ENCODE data around the gene FRMD4A. TPM values are rescaled to one million over a fixed set of nuclear protein-coding genes. Genes with fewer than 3 reads are reported as not detected.
"Not testable (repeated sequence)": the region's sequence is repeated elsewhere in the genome, so short reads cannot be mapped to it uniquely, and the experiment has no call there.

Gene FRMD4A
- total RNA-seq, 2 experiments from 2014 or later: 0.88 to 1.4 TPM

- Mint-ChIP-seq H3K4me1 (no peaks in the 10 kb centered on the region), H3K36me3 (no peaks in the 10 kb centered on the region), H3K9me3 (no peaks in the 10 kb centered on the region), H3K27ac (no peak overlapping the region), H3K27me3 (peaks cover 16% of the 10 kb centered on the region), H3K4me3 (no peak overlapping the region)
- ATAC-seq (ENCODE audit: low read depth): no peak
- DNase-seq: no peak
- POLR2A ChIA-PET: no interaction called here
Observed at GRCh38 chr10:14146501-14146900, 184.2 kb downstream of the FRMD4A start.

DNA sequence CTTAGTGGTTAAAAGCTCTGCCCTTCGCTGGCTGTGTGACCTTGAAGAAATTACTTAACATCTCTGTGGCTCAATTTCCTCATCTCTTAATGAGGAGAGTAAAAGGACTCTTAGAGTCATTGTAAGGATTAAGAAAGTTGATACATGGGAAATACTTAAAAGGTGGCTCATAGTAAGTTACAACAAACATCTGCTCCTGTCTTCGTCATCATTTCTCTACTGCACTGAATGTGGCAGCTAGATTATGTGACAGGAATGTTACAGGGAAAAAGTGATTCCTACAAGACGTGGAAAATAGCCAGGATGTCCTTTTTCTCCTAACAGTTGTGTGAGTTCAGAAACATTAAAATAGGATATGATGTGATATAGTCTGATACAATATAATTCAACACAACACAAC, 184.7 kb downstream of the FRMD4A start:
- H3K4me3 Mint-ChIP-seq: no peak overlapping the region
- H3K4me1 Mint-ChIP-seq: no peaks in the 10 kb centered on the region
- H3K36me3 Mint-ChIP-seq: no peaks in the 10 kb centered on the region
- ATAC-seq (ENCODE audit: low read depth) (no peak), DNase-seq (no peak)
- POLR2A ChIA-PET: no interaction called here
- peaks cover 16% of the 10 kb centered on the region for H3K27me3 Mint-ChIP-seq
- no peaks in the 10 kb centered on the region for H3K9me3 Mint-ChIP-seq
- no peak overlapping the region for H3K27ac Mint-ChIP-seq

DNA sequence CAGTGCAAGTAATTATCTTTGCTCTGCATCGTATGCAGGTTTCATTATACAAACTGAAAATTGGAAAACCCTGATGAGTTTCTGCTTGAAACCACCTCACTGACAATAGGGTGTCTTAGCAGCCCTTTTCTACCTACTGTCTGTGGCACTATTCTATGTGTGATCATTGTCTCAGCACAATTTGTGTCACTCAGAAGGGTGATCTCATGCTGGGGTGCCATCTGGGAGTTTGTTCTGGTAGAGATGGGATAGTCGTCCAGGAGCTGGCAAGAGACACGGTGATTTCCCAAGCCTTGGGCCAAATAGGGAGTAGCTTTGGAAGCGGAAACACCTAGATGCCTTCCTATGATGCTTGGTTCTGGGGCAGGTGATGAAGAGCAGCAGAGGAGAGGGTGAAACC, 186.3 kb downstream of the FRMD4A start:
- POLR2A ChIA-PET: no interaction called here
- no peaks in the 10 kb centered on the region for H3K4me1 Mint-ChIP-seq
- no peaks in the 10 kb centered on the region for H3K36me3 Mint-ChIP-seq
- no peak overlapping the region for H3K27ac Mint-ChIP-seq
- H3K4me3 Mint-ChIP-seq: no peak overlapping the region
- DNase-seq (no peak), ATAC-seq (ENCODE audit: low read depth) (no peak)
- H3K27me3 Mint-ChIP-seq: peaks cover 15% of the 10 kb centered on the region
- H3K9me3 Mint-ChIP-seq: no peaks in the 10 kb centered on the region

- H3K4me3 Mint-ChIP-seq: no peak overlapping the region
Observed at GRCh38 chr10:14142606-14143250, 188.0 kb downstream of the FRMD4A start.

GRCh38 chr10:14141283-14141682, 189.4 kb downstream of the FRMD4A start:
- POLR2A ChIA-PET: no interaction called here
- Mint-ChIP-seq H3K4me1 (no peaks in the 10 kb centered on the region), H3K36me3 (no peaks in the 10 kb centered on the region), H3K27ac (no peak overlapping the region), H3K27me3 (peaks cover 15% of the 10 kb centered on the region), H3K9me3 (no peaks in the 10 kb centered on the region), H3K4me3 (no peak overlapping the region)
- no peak for DNase-seq
- ATAC-seq (ENCODE audit: low read depth): no peak

More at GRCh38 chr10:14142606-14143250, 188.0 kb downstream of the FRMD4A start:
- no peak for DNase-seq
- peaks cover 15% of the 10 kb centered on the region for H3K27me3 Mint-ChIP-seq
- H3K9me3 Mint-ChIP-seq: no peaks in the 10 kb centered on the region
- ATAC-seq (ENCODE audit: low read depth): no peak
- no peaks in the 10 kb centered on the region for H3K36me3 Mint-ChIP-seq
- no peak overlapping the region for H3K27ac Mint-ChIP-seq
- POLR2A ChIA-PET: no interaction called here
- no peaks in the 10 kb centered on the region for H3K4me1 Mint-ChIP-seq

GRCh38 chr10:14137391-14137790, 193.3 kb downstream of the FRMD4A start:
- H3K36me3 Mint-ChIP-seq: no peaks in the 10 kb centered on the region
- ATAC-seq (ENCODE audit: low read depth) (no peak), DNase-seq (no peak)
- peaks cover 2% of the 10 kb centered on the region for H3K27me3 Mint-ChIP-seq
- H3K4me3 Mint-ChIP-seq: no peak overlapping the region
- H3K27ac Mint-ChIP-seq: no peak overlapping the region
- no peaks in the 10 kb centered on the region for H3K4me1 Mint-ChIP-seq
- no peaks in the 10 kb centered on the region for H3K9me3 Mint-ChIP-seq
- POLR2A ChIA-PET: no interaction called here

- H3K4me3 Mint-ChIP-seq; H3K27me3 Mint-ChIP-seq; H3K9me3 Mint-ChIP-seq; ATAC-seq (ENCODE audit: low read depth); POLR2A ChIA-PET; H3K36me3 Mint-ChIP-seq; H3K4me1 Mint-ChIP-seq; H3K27ac Mint-ChIP-seq; DNase-seq: not testable (repeated sequence)
Observed at GRCh38 chr10:14135196-14135595, 195.5 kb downstream of the FRMD4A start.

GRCh38 chr10:14134275-14134674, 196.4 kb downstream of the FRMD4A start:
- Mint-ChIP-seq H3K36me3 (no peaks in the 10 kb centered on the region), H3K4me3 (no peak overlapping the region), H3K27ac (no peak overlapping the region), H3K4me1 (no peaks in the 10 kb centered on the region), H3K27me3 (no peaks in the 10 kb centered on the region), H3K9me3 (no peaks in the 10 kb centered on the region)
- ATAC-seq (ENCODE audit: low read depth) (no peak), DNase-seq (no peak)
- POLR2A ChIA-PET: no interaction called here

- Mint-ChIP-seq H3K27me3 (no peaks in the 10 kb centered on the region), H3K4me3 (no peak overlapping the region), H3K9me3 (no peaks in the 10 kb centered on the region), H3K36me3 (no peaks in the 10 kb centered on the region), H3K4me1 (no peaks in the 10 kb centered on the region), H3K27ac (no peak overlapping the region)
- ATAC-seq (ENCODE audit: low read depth): no peak
- POLR2A ChIA-PET: no interaction called here
- DNase-seq: no peak
Observed at GRCh38 chr10:14131261-14131960, 199.3 kb downstream of the FRMD4A start.

DNA sequence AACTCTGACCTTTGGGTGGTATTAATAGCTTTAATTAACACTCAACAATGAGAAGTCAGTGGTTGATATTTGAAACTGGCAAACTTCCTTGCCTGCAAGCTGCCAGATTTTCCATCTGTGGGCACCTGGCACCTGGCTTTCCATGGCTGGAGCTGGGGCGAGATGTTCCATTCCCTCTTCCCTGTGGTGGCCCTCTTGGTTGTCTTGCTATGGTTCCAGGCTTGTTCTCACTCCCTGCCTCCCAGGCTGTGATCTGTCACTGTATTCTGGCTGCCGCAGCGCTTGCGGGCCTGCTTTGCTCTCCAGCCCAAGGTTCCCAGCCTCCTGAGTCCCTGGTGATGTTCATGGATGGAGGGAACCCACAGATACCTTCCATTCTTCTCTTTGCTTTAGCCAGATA, 201.0 kb downstream of the FRMD4A start:
- H3K9me3 Mint-ChIP-seq: no peaks in the 10 kb centered on the region
- DNase-seq: no peak
- H3K27ac Mint-ChIP-seq: no peak overlapping the region
- no peaks in the 10 kb centered on the region for H3K36me3 Mint-ChIP-seq
- H3K27me3 Mint-ChIP-seq: peaks cover 3% of the 10 kb centered on the region
- no peak overlapping the region for H3K4me3 Mint-ChIP-seq
- POLR2A ChIA-PET: no interaction called here
- no peaks in the 10 kb centered on the region for H3K4me1 Mint-ChIP-seq
- ATAC-seq (ENCODE audit: low read depth): no peak

GRCh38 chr10:14128519-14128918, 202.2 kb downstream of the FRMD4A start:
- no peak overlapping the region for H3K27ac Mint-ChIP-seq
- no peaks in the 10 kb centered on the region for H3K36me3 Mint-ChIP-seq
- ATAC-seq (ENCODE audit: low read depth) (no peak), DNase-seq (no peak)
- H3K4me1 Mint-ChIP-seq: no peaks in the 10 kb centered on the region
- no peaks in the 10 kb centered on the region for H3K9me3 Mint-ChIP-seq
- POLR2A ChIA-PET: no interaction called here
- H3K27me3 Mint-ChIP-seq: peaks cover 3% of the 10 kb centered on the region
- H3K4me3 Mint-ChIP-seq: no peak overlapping the region

GRCh38 chr10:14126697-14127440, 203.9 kb downstream of the FRMD4A start:
- ATAC-seq (ENCODE audit: low read depth) (no peak), DNase-seq (no peak)
- Mint-ChIP-seq H3K4me3 (no peak overlapping the region), H3K27me3 (peaks cover 3% of the 10 kb centered on the region), H3K36me3 (no peaks in the 10 kb centered on the region), H3K4me1 (no peaks in the 10 kb centered on the region), H3K9me3 (peaks cover 2% of the 10 kb centered on the region), H3K27ac (no peak overlapping the region)
- POLR2A ChIA-PET: no interaction called here

GRCh38 chr10:14125564-14125963, 205.2 kb downstream of the FRMD4A start:
- peaks cover 3% of the 10 kb centered on the region for H3K27me3 Mint-ChIP-seq
- POLR2A ChIA-PET: no interaction called here
- DNase-seq: no peak
- ATAC-seq (ENCODE audit: low read depth): no peak
- H3K9me3 Mint-ChIP-seq: peaks cover 2% of the 10 kb centered on the region
- no peak overlapping the region for H3K27ac Mint-ChIP-seq
- H3K4me1 Mint-ChIP-seq: no peaks in the 10 kb centered on the region
- no peak overlapping the region for H3K4me3 Mint-ChIP-seq
- H3K36me3 Mint-ChIP-seq: no peaks in the 10 kb centered on the region

GRCh38 chr10:14124941-14125340, 205.8 kb downstream of the FRMD4A start:
- no peak overlapping the region for H3K4me3 Mint-ChIP-seq
- POLR2A ChIA-PET: no interaction called here

More at GRCh38 chr10:14124941-14125340, 205.8 kb downstream of the FRMD4A start:
- DNase-seq (no peak), ATAC-seq (ENCODE audit: low read depth) (no peak)
- Mint-ChIP-seq H3K9me3 (peaks cover 2% of the 10 kb centered on the region), H3K27me3 (peaks cover 3% of the 10 kb centered on the region), H3K4me1 (no peaks in the 10 kb centered on the region), H3K27ac (no peak overlapping the region), H3K36me3 (no peaks in the 10 kb centered on the region)

Measured in activated naive CD8-positive, alpha-beta T cell treated with anti-CD3 and anti-CD28 coated beads, Interleukin-2, amount 10 ng/mL, durations not matched to agents 7 days and 5 days (primary cell).